HG02571 (cell line): ENCODE results near the gene TSHZ1.
"Not testable (repeated sequence)": the region's sequence is repeated elsewhere in the genome, so short reads cannot be mapped to it uniquely, and the experiment has no call there.

Experiments
- ATAC-seq: cut with Tn5 transposase; IDR thresholded peaks from one replicate; pipeline ENCODE4 v1.9.1; 2021; ENCODE audit warnings: mild to moderate bottlenecking, moderate library complexity; ENCODE audit not compliant: unreplicated experiment

TSHZ1 gene

GRCh38 chr18:75304678-75305557 lies 94.3 kb downstream of the TSHZ1 start:
- no peak for ATAC-seq

- ATAC-seq = no peak
Measured at GRCh38 chr18:75305984-75306383, 95.4 kb downstream of the TSHZ1 start.

DNA sequence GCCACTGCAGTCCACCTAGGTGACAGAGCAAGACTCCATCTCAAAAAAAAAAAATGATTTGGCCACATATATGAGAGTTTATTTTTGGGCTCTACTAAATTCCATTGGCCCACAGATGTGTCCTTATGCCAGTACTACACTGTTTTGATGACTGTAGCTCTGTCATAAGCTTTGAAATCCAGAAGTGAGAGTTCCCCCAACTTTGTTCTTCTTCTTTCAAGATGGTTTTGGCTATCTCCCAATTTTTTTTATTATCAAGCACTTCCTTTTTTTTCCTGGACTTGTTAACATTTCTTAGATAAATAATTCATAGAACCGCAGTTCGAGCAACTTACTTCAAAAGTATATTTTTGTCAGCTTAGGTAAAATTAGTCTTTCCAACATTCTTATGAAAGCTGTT lies 96.9 kb downstream of the TSHZ1 start:
- ATAC-seq = no peak

GRCh38 chr18:75309564-75309963 lies 99.0 kb downstream of the TSHZ1 start:
- ATAC-seq = no peak

DNA sequence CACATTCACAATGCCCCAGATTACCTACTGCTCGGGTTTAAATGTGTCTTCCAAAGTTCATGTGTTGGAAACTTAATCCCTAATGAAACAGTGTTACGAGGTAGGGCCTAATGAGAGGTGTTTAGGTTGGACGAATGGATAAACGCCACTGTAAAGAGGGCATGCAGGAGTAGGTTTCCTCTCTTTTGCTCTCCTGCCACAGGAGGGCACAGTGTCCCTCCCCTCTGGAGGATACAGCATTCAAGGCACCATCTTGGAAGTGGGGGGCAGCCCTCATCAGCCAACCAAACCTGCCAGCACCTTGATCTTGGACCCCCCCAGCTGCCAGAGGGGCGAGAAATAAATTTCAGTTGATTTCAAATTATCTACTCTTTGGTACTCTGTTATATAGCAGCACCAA lies 103.5 kb downstream of the TSHZ1 start:
- no peak for ATAC-seq

DNA sequence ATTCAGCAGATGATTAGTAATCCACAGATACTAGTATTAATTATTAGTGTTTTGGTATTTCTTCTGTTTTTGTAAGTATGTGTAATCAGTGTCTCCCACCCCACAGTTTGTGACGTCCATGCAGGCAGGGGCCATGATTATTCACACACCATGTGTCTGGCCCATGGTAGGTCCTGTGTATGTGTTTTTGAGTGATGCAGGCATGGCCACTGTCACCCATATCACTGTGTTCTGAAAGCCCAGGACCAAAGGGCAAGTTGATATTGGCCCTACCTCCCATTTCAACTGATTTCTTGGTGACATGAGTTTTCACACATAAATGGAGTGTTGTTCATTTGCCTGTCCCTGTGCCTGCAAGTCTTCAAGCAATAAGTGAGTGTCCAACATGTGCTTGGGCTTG lies 104.0 kb downstream of the TSHZ1 start:
- ATAC-seq = no peak

DNA sequence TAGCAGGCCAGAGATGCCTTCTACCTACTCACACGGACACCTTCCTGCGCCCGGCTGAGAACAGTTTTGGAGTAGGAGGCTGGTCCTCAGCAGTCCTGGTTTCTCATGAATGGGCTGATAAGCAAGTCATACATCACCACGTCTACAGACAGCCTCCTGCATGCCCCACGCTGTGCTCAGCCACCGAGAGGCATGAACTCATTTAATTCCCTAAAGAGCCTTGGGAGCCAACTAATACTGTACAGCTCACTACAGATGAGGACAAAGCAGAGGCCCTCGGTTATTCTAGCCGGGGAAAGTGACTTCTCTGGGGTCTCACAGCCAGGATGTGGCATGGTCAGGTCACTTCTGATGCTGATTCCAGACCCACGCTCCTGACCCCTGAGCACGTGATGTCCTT lies 105.6 kb downstream of the TSHZ1 start:
- no peak for ATAC-seq

DNA sequence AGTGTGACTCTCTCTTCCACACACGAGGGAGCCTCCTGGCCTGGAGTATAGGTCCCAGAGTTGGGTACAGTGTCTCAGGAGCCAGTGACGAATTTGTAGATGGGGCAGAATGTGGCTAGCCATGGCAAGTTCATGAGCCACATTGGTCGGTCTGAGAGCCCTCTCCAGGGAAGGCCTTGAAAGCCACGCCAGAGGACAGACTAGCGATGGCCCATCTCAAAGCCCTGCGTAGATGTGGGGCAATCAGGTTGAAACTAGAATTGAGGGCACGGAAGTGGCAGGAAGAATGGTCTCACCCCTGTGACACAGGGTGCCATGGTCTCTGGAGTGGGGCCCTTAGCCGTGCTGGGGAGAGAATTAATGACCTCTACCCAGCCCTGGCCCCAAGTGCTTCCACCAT lies 106.2 kb downstream of the TSHZ1 start:
- no peak for ATAC-seq

DNA sequence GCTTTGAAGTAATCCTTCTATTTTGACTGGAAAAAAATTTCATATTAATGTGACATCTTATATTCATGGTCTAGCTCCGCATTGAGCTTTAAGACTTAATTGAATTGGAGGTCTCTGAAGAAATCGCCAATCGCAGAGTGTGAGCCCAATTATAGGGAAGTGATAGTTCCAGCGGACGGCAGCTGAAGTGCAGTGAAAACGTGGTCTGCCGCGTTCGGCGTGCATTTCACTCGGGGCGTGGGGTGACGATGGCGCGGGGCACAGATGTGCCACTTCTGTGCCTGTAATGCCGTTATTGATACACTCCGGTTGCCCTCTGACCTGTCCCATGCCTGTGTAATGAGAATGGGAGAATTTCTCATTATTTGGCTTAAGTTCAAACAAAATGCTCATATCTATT lies 106.7 kb downstream of the TSHZ1 start:
- ATAC-seq = no peak

- no peak for ATAC-seq
Measured at GRCh38 chr18:75317703-75318102, 107.1 kb downstream of the TSHZ1 start.

- no peak for ATAC-seq
Measured at GRCh38 chr18:75319905-75320304, 109.3 kb downstream of the TSHZ1 start.

DNA sequence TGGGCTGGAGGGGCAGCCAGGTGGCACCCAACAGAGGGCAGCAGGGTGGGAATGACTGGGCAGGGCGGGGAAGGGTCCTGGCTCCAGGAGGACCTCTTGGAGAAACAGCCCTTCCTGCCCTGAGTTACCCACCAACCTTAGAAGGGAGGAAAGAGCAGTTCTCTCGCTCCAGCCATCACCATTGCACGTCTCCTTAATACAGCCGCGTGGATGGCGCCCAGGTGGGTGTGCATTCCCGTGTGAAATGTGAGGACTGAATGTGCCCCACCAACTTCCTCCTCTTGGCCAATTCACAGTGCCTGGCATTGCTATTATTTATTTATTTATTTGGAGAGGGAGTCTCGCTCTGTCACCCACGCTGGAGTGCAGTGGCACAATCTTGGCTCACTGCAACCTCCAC lies 109.9 kb downstream of the TSHZ1 start:
- ATAC-seq = no peak

DNA sequence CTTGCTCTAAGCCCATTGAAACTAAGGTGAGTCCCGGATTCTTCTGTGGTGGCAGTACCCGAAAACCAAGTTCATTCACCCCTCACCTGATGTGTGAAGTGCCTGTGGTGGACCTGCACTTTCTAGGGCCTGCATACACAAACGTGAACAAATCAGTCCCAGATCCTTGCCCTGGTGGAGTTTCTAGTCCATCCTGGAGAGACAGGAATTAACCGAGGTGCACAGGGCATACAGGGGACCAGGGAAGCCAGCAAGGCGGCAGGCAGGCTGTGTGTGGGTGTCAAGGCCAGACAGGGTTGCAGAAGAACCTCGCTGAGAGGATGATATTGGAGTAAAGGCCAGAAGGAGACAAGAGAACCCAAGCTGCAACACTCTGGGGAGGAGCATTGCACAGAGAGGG lies 110.8 kb downstream of the TSHZ1 start:
- no peak for ATAC-seq

DNA sequence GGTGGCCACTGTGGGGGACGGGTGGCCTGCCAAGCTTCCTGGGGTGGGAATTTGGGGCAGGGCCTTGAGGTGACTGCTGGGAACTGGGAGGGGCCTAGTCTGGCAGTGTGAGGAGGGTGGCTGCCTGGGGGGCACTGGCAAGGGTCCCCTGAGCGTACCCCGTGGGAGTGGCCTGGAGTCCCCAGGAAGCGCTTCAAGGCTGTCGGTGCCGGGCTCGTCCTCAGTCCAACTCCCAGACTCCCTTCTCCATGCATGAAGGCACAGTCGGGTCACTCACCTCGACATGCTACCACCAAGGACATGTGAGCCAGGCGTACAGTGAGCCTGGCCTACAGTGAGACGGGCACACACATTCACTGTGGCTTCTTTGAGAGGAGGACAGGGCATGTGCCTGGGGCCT lies 111.6 kb downstream of the TSHZ1 start:
- no peak for ATAC-seq

DNA sequence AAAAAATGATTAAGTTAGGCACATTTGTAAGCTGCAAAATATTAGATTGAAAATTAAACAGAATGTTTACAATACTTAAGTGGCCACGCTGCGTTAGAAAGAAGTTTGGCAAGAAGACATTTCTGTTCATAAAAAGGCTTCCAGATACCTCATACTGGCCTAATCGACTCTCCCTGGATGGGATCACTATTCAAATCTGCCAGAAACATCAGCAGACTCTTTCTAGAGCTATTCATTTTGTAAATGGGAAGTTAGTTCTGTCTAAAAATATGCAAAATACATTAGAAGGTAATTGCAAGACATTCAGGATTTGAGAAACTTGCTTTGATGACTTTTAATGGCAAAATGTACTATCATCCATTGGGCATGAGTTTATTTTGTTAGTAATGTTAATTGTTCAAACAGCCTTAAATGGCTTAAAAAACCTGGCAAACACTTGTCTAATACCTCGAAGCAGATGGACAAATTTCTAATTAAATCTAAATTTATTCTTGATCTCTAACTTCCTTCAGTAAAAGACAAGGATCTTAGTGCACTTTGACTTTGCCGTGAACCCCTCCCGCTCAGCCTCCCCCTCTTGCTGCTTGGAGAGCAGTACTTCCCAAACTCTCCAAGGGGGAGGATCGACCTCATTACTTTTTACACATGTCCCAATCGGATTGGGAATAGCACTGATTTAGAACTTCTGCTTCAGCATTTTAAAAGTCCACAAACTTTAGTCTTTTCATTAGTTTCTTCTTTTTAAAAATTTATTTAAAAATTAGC lies 113.4 kb downstream of the TSHZ1 start:
- ATAC-seq = no peak

- no peak for ATAC-seq
Measured at GRCh38 chr18:75324686-75325257, 114.2 kb downstream of the TSHZ1 start.

GRCh38 chr18:75329753-75330152 lies 119.2 kb downstream of the TSHZ1 start:
- ATAC-seq = not testable (repeated sequence)

DNA sequence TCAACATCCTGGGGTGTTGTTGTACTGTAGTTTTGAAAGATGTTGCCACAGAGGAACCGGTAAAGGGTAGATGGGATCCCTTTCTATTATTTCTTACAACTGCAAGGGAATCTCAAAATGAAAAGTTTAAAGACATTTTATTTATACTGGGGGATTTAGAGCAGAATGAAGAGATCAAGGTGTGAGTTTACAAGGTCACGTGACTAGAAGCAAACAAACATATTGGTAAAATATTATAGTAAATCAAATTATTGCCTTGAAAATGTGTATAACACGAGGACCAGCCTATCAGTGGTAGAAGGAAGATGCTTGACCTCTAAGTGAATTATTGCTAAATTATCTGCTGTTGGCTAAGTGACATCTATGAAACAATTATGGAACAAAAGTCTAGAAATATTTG lies 119.7 kb downstream of the TSHZ1 start:
- ATAC-seq = no peak

GRCh38 chr18:75334869-75335268 lies 124.3 kb downstream of the TSHZ1 start:
- ATAC-seq = no peak

DNA sequence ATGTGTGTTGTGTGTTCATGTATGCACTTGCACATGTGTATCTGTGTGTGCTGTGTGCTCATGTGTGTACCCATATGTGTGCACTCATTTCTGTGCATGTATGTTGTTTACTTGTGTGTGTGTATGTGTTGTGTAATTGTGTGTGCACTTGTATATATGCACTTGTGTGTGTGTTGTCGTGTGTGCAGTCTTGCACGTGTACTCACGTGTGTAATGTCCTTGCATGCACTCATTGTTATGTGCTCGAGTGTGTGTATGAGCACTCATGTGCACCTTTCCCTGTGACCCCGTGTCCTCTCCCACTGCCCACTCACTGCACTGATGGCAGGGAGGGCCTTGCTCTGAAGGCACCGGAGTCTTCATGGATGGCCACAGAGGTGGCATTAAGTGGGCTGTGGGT lies 124.9 kb downstream of the TSHZ1 start:
- no peak for ATAC-seq

DNA sequence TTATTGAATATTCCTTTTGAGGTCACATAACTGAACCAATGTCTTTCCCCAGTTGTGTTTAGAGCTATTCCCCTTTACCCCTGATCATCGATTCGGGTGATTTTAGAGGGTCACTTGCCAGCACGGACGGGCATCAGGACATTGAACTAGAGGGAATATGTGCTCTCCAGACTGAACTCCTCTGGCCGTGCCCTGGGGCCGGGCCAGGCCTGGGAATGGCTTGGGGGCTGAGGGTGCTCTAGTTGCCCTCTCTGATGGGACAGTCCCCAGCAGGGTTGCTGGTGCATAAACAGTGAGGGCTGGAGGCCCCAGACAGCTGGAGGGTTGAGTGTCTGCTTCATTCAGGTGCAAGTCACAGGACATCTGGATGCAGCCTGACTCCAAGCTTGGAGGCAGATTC lies 126.2 kb downstream of the TSHZ1 start:
- ATAC-seq = no peak

DNA sequence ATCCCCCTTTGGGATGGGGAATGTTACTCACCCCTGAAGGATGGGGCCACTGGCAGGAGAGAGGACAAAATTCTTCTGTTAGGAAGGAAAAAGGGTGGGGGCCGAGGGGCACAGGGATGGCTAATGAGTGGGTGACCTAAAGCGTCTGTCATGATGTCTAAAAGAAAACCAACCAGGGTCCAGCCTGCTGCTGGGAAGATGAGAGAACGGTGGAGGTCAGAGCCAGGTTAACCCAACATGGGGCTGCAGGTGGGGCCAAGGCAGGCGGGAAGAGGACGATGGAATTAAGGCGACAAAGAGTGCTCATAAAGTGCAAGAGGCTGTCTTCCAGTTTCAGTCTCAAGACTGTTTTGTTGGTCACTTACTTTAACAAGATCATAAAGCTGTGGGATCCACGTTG lies 126.8 kb downstream of the TSHZ1 start:
- ATAC-seq = no peak
